Body of pancreas (tissue), 4 donors: ENCODE measurements around the gene PDLIM7. TPM values are rescaled to one million over a fixed set of nuclear protein-coding genes. Genes with fewer than 3 reads are reported as not detected.

ENCODE experiments used
- ATAC-seq: fragments of 150-250 bp; one replicate; pipeline ENCODE4 v1.9.1; 2016
- DNase-seq, 4 donors: peaks; one replicate each; pipeline ENCODE4 v3.0.0-alpha.2; 2019
- H3K27ac ChIP-seq, 4 donors: fragments of 200-600 bp; sonication (generic); 1 replicate in 3 of 4; 2 replicates in 1 of 4; pipeline versions ENCODE4 v1.5.1 to v1.6.1; 2016 to 2019; ENCODE audit warnings: mild to moderate bottlenecking in 1 of 4, mixed read lengths in 1 of 4, moderate library complexity in 1 of 4
- H3K27me3 ChIP-seq, 2 donors: fragments of 200-600 bp; sonication (generic); one replicate each; pipeline ENCODE4 v1.6.0; 2016; ENCODE audit warnings: mild to moderate bottlenecking in 1 of 2
- H3K36me3 ChIP-seq, 2 donors: fragments of 200-600 bp; sonication (generic); replicated peaks in 1 of 2; 2 replicates each; pipeline ENCODE4 v1.5.1; 2016; ENCODE audit warnings: low read depth in 2 of 2; ENCODE audit not compliant: insufficient read depth in 1 of 2
- H3K4me1 ChIP-seq: fragments of 200-600 bp; sonication (generic); one replicate; pipeline ENCODE4 v1.6.0; 2016
- H3K4me3 ChIP-seq, 2 donors: fragments of 200-600 bp; sonication (generic); 1 replicate in 1 of 2; 2 replicates in 1 of 2; pipeline ENCODE4 v1.5.1; 2016 to 2019
- H3K9me3 ChIP-seq, 3 donors: fragments of 200-600 bp; sonication (generic); 1 replicate in 2 of 3; 2 replicates in 1 of 3; pipeline ENCODE4 v1.5.1; 2016
- CTCF ChIP-seq, 7 experiments: fragments of 450-650 bp in 4 of 7; fragments of 200-600 bp in 3 of 7; sonication (generic) in 3 of 7; IDR thresholded peaks; one replicate each; pipeline ENCODE4 v1.5.1; 2016 to 2019; ENCODE audit warnings: antibody characterized with exemption in 7 of 7
- POLR2A ChIP-seq, 3 donors: fragments of 450-650 bp; IDR thresholded peaks; one replicate each; pipeline ENCODE4 v1.6.1; 2016; ENCODE audit warnings: antibody characterized with exemption in 3 of 3, mild to moderate bottlenecking in 2 of 3
- WGBS, 2 donors: methylation state at CpG; one replicate each; pipeline ENCODE4 v1.1.5; 2017; 5-methylcytosine and 5-hydroxymethylcytosine counted together
- intact Hi-C: fragments of 100-400 bp; cut with DNase I; formaldehyde crosslinking; loops from one replicate; pipeline ENCODE4 v1.15.1; 2023
- total RNA-seq, 2 donors: library from RNA; depleted of rRNA; stranded (reverse); fragments of >200 nt; gene quantifications; one replicate each; pipeline ENCODE4 v1.1.0, GENCODE V29; 2016

Gene PDLIM7
- total RNA-seq, 2 donors from 2014 or later: 7.3 to 15.8 TPM

DNA sequence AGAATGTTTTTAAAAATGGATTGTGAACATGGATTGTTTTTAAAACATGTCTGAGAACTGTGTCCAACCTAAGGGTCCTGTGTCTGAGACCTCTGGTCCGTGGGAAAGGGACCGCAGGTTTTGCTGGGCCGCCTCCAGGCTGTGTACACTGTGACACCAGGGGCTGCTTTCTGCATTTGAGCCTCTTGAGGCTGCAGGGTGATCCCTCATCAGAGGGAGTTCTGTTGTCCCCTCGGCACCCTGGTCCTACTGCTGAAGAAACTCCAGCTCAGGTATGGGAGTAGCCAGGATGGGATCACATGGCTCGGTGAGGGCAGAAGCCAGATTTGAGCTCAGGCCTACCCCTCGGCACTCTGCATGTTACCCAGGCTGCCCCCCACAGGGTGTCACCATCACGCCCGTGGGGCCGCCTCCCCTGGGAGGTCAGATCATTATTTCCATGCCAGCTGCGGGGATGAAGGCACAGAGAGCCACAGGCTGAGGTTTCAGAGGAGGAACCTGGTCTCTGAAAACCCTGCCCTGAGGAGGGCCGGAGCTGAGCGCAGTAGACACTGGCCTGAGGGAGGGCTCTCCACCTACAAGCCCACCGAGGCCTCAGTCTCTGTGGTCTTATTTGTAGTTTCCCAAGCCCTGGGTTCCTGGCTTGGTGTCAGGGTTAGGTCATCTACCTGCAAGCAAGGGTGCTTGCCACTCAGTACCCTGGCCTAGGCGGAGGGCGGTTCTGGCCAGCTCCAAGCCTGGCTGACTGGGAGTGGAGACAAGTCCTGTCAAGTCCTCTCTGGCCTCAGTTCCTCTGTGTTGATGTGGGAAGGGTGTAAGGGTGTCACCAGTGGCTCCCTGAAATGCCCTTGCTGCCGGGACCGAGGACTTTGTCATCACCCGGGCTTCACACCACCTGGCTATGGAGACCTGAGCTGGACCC lies 48.0 kb downstream of the PDLIM7 start:
- 85 to 90% methylated on average over 5 to 17 of the region's 18 CpGs for WGBS, 2 donors
- Histone ChIP-seq H3K36me3 (no peaks in the 10 kb centered on the region), H3K9me3 (no peaks in the 10 kb centered on the region), H3K4me3 (no peak overlapping the region), H3K27ac (no peak overlapping the region), H3K27me3 (no peaks in the 10 kb centered on the region), H3K4me1 (peaks cover 35% of the 10 kb centered on the region)
- TF ChIP-seq CTCF (IDR thresholded peaks at IDR 0.05) (no peak), POLR2A (IDR thresholded peaks at IDR 0.05) (no peak)
- DNase-seq: no peak
- intact Hi-C loops: loop anchor here (5.0 kb wide), 1 partner anchor 52 kb away; no protein-coding TSS in a partner anchor
- no peak for ATAC-seq

GRCh38 chr5:177448244-177448950 lies 49.0 kb downstream of the PDLIM7 start:
- Histone ChIP-seq H3K27ac (peak overlapping the region in 3 of 4 donors; percentile 54 to 76 (median 56)), H3K27me3 (no peaks in the 10 kb centered on the region), H3K4me1 (peaks cover 27% of the 10 kb centered on the region), H3K36me3 (no peaks in the 10 kb centered on the region), H3K9me3 (no peaks in the 10 kb centered on the region), H3K4me3 (no peak overlapping the region)
- TF ChIP-seq POLR2A (IDR thresholded peaks at IDR 0.05) (no peak), CTCF (IDR thresholded peaks at IDR 0.05) (no peak)
- DNase-seq (no peak), ATAC-seq (no peak)
- WGBS, 2 donors: 69 to 70% methylated on average over 6 of the region's 6 CpGs
- intact Hi-C loops: no loop called here

DNA sequence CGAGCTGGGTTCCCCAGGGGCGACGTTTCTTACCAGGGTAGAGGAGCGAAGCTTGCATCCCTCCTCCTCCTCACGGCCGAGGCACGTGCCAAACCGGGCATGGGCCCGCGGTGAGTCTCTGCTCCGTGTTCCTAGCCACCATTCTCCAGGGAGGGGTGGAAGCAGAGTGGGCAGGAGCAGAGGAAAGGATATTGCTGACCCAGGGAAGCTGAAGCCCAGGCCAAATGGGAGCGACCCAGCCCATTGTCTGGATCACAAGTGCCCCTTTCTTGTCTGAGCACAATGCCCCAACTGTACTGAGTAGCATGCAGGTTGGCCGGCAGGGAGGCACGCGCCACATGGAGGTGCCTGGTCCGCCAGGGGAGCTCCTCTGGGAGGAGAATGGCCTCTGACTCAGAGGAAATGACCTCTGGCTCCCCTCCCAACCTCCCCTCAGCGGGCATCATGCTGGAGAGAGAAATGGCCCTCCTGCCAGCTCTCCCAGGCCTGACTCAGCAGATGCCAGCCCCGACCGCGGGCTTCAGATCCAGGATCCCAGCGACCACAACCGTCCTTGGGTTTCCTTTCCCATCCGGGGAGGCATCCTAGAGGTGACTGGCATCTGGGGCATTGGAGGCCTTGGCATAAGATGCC lies 49.7 kb downstream of the PDLIM7 start:
- Histone ChIP-seq H3K27ac (peak overlapping the region in 3 of 4 donors; percentile 54 to 76 (median 56)), H3K9me3 (no peaks in the 10 kb centered on the region), H3K36me3 (no peaks in the 10 kb centered on the region), H3K4me1 (peaks cover 27% of the 10 kb centered on the region), H3K27me3 (no peaks in the 10 kb centered on the region), H3K4me3 (no peak overlapping the region)
- TF ChIP-seq POLR2A (IDR thresholded peaks at IDR 0.05): peak in 2 of 3 donors; percentile 31 to 39
- TF ChIP-seq CTCF (IDR thresholded peaks at IDR 0.05): peak in 4 of 7 experiments; percentile 19 to 33 (median 22)
- peak; percentile 71 to 92 (median 84) for DNase-seq
- intact Hi-C loops: no loop called here
- peak; percentile 72 for ATAC-seq
- WGBS, 2 donors: 0 to 6% methylated on average over 2 to 23 of the region's 23 CpGs

DNA sequence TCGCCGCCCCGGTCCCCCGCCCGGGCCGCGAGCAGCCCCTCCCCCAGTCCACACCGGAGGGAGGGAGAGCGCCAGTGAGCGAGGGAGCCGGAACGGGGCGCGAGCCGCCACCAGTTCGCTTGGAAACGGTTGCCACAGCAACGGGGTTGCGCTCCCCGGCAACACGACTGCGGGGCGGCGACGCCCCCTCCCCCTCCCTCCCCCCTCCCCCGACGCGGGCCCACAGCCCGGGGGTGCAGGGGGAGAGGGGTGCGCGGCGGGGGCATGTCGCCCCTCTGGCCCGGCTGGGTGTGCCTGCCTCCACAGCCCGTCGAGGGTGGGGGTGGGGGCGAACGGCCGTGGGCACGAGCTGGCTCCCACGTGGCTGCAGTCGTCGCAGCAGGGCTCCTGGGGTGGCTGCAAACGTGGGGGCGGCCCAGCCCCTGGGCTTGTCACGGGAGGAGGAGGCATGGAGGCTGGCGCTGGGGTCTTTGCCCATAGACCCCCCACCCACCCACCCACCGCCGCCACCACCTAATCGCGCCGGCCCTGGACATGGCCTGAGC lies 50.3 kb downstream of the PDLIM7 start:
- TF ChIP-seq POLR2A (IDR thresholded peaks at IDR 0.05) (no peak), CTCF (IDR thresholded peaks at IDR 0.05) (no peak)
- intact Hi-C loops: no loop called here
- WGBS, 2 donors: 0% methylated on average over 42 of the region's 52 CpGs; no CpG with 5 or more reads in 1 of the 2 donors
- ATAC-seq: peak; percentile 19
- Histone ChIP-seq H3K4me1 (peaks cover 27% of the 10 kb centered on the region), H3K27ac (peak overlapping the region in 3 of 4 donors; percentile 54 to 76 (median 56)), H3K27me3 (no peaks in the 10 kb centered on the region), H3K4me3 (peak overlapping the region in 1 of 2 donors; percentile 31), H3K36me3 (no peaks in the 10 kb centered on the region), H3K9me3 (no peaks in the 10 kb centered on the region)
- peak; percentile 48 to 70 (median 64) for DNase-seq
